A673 (cell line): ENCODE results near the gene USP15.

Experiments
- EZH2 ChIP-seq: fragments of 200-600 bp; sonication (generic); IDR thresholded peaks from 2 replicates; pipeline ENCODE4 v1.6.1; 2017; ENCODE audit warnings: borderline replicate concordance, low read depth, mild to moderate bottlenecking, mixed read lengths, antibody characterized with exemption, low read length; ENCODE audit not compliant: poor library complexity, severe bottlenecking
- TF ChIP-seq, protein P1 (sequence below): fragments of 300-800, 200-600 bp; sonication (generic); conservative IDR thresholded peaks from 2 replicates; pipeline ENCODE4 v1.5.1; 2017; ENCODE audit warnings: low read depth, mild to moderate bottlenecking, antibody characterized with exemption, low read length, moderate library complexity, mixed read lengths

DNA sequence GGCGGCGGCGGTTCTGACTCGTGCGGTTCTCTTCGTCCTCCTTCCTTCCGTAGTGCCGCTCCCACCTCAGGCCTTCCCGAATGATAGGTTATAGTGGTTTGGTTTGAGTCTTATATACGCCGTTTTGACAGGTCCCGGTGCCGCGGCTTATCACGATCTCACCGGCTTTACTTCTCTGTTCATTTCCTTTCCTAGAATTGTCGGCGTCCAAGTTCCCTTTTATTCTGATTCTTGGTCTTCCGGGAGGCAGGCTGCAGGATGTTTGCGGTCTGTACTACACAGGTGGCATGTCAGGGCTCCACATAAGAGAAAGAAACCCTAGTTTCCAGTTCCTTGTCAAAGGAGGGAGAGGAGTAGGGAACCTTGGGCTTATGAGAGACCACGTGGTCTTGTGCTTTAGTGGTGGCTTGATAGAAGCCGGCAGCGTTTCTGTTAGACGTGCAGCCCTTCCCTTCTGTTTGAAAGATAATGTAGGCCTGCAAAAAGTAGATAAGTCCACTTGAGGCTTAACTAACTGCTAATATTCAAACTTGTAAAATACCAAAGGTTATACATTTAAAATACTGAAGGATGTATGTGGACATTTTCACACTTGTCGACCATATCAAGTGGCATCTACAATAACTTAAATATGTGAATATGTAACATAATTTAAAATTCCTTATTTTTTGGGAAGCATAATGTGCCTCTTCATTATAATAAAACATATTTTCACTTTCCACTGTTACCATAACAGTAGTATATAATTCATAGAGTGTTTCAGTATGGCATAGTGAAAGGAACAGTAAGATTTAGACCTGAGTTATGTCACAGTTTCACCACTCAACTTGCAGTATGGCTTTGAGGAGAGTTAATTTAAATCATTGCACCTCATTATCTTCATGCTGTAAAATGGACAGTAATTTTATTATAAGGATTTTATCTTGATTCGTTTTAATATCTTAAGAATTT, 804 bp downstream of the USP15 start:
- TF ChIP-seq, protein P1, sequence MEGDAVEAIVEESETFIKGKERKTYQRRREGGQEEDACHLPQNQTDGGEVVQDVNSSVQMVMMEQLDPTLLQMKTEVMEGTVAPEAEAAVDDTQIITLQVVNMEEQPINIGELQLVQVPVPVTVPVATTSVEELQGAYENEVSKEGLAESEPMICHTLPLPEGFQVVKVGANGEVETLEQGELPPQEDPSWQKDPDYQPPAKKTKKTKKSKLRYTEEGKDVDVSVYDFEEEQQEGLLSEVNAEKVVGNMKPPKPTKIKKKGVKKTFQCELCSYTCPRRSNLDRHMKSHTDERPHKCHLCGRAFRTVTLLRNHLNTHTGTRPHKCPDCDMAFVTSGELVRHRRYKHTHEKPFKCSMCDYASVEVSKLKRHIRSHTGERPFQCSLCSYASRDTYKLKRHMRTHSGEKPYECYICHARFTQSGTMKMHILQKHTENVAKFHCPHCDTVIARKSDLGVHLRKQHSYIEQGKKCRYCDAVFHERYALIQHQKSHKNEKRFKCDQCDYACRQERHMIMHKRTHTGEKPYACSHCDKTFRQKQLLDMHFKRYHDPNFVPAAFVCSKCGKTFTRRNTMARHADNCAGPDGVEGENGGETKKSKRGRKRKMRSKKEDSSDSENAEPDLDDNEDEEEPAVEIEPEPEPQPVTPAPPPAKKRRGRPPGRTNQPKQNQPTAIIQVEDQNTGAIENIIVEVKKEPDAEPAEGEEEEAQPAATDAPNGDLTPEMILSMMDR = no peak
- TF ChIP-seq EZH2 = no peak
